Gastroesophageal sphincter (tissue), 4 donors: Measurements from ENCODE around the gene RAB18. TPM values are rescaled to one million over a fixed set of nuclear protein-coding genes. Genes with fewer than 3 reads are reported as not detected.
"Not testable (repeated sequence)": the region's sequence is repeated elsewhere in the genome, so short reads cannot be mapped to it uniquely, and the experiment has no call there.

Experiments
- ATAC-seq: fragments of 150-250 bp; one replicate; pipeline ENCODE4 v1.9.1; 2016; ENCODE audit warnings: mild to moderate bottlenecking, moderate library complexity
- H3K27ac ChIP-seq, 4 donors: fragments of 200-600 bp; sonication (generic) in 3 of 4; 1 replicate in 3 of 4; 2 replicates in 1 of 4; pipeline ENCODE4 v1.5.1; 2016 to 2019
- H3K27me3 ChIP-seq: fragments of 200-600 bp; sonication (generic); one replicate; pipeline ENCODE4 v1.5.1; 2019
- H3K36me3 ChIP-seq, 2 donors: fragments of 200-600 bp; sonication (generic); one replicate each; pipeline ENCODE4 v1.5.1; 2019; ENCODE audit warnings: control low read depth in 1 of 2
- H3K4me1 ChIP-seq, 3 donors: fragments of 200-600 bp; sonication (generic); 1 replicate in 2 of 3; 2 replicates in 1 of 3; pipeline ENCODE4 v1.5.1; 2016 to 2019; ENCODE audit warnings: control low read depth in 2 of 3
- H3K4me3 ChIP-seq, 2 donors: fragments of 200-600 bp; sonication (generic); one replicate each; pipeline ENCODE4 v1.5.1; 2019; ENCODE audit warnings: mild to moderate bottlenecking in 1 of 2, moderate library complexity in 1 of 2
- H3K9me3 ChIP-seq, 3 donors: fragments of 200-600 bp; sonication (generic); one replicate each; pipeline ENCODE4 v1.5.1; 2017 to 2019; ENCODE audit warnings: control low read depth in 2 of 3
- EP300 ChIP-seq: sonication (generic); formaldehyde crosslinking; IDR thresholded peaks from one replicate; pipeline ENCODE4 v1.6.1; 2017; ENCODE audit warnings: antibody characterized with exemption, mild to moderate bottlenecking
- POLR2A ChIP-seq, 2 donors: fragments of 450-650 bp; IDR thresholded peaks; one replicate each; pipeline ENCODE4 v1.6.1; 2017; ENCODE audit warnings: antibody characterized with exemption in 2 of 2, mild to moderate bottlenecking in 2 of 2, moderate library complexity in 1 of 2
- POLR2AphosphoS5 ChIP-seq: sonication (generic); formaldehyde crosslinking; IDR thresholded peaks from one replicate; pipeline ENCODE4 v1.6.1; 2017; ENCODE audit warnings: antibody characterized with exemption
- WGBS, 2 donors: methylation state at CpG; one replicate each; pipeline ENCODE4 v1.1.5; 2018; ENCODE audit warnings: low coverage in 1 of 2; 5-methylcytosine and 5-hydroxymethylcytosine counted together
- total RNA-seq, 4 donors: library from RNA; depleted of rRNA; stranded (reverse); fragments of >200 nt; gene quantifications; one replicate each; pipeline ENCODE4 v1.1.0, GENCODE V29; 2016
- TF ChIP-seq, protein P1 (sequence below), 4 experiments: fragments of 200-600 bp in 2 of 4; fragments of 450-650 bp in 2 of 4; sonication (generic) in 1 of 4; IDR thresholded peaks; one replicate each; pipeline ENCODE4 v1.5.1; 2017 to 2019; ENCODE audit warnings: antibody characterized with exemption in 4 of 4, mild to moderate bottlenecking in 2 of 4, moderate library complexity in 2 of 4

Gene RAB18
- total RNA-seq, 4 donors from 2014 or later = 40.5 to 104 (median 77.5) TPM

DNA sequence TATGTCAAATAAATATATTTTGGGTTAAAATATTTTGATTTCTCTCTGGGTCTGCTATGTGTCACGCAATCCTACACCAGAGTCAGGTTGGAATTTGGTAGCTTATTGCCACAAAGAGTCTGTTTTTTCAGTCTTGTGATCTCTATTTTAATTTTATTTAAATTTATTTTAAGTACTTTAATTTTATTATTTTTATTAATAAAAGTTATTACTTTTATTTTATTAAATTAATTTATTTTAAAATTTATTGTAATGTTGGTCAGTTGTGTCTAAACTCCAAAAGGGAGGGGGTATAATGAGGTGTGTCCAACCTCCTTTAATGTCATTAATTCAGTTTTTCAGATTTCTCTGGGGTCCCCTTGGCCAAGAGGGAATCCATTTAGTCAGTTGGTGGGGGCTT is 42.8 kb upstream of the RAB18 start:
- TF ChIP-seq, protein P1, sequence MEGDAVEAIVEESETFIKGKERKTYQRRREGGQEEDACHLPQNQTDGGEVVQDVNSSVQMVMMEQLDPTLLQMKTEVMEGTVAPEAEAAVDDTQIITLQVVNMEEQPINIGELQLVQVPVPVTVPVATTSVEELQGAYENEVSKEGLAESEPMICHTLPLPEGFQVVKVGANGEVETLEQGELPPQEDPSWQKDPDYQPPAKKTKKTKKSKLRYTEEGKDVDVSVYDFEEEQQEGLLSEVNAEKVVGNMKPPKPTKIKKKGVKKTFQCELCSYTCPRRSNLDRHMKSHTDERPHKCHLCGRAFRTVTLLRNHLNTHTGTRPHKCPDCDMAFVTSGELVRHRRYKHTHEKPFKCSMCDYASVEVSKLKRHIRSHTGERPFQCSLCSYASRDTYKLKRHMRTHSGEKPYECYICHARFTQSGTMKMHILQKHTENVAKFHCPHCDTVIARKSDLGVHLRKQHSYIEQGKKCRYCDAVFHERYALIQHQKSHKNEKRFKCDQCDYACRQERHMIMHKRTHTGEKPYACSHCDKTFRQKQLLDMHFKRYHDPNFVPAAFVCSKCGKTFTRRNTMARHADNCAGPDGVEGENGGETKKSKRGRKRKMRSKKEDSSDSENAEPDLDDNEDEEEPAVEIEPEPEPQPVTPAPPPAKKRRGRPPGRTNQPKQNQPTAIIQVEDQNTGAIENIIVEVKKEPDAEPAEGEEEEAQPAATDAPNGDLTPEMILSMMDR (IDR thresholded peaks at IDR 0.05) = no peak
- TF ChIP-seq POLR2AphosphoS5 = no peak
- H3K36me3 ChIP-seq = no peaks in the 10 kb centered on the region
- no peak overlapping the region for H3K4me3 ChIP-seq
- H3K27me3 ChIP-seq = no peaks in the 10 kb centered on the region
- WGBS, 2 donors = 90 to 96% methylated on average over 1 of the region's 1 CpG
- ATAC-seq = no peak
- no peaks in the 10 kb centered on the region for H3K9me3 ChIP-seq
- no peaks in the 10 kb centered on the region for H3K4me1 ChIP-seq
- no peak overlapping the region for H3K27ac ChIP-seq

DNA sequence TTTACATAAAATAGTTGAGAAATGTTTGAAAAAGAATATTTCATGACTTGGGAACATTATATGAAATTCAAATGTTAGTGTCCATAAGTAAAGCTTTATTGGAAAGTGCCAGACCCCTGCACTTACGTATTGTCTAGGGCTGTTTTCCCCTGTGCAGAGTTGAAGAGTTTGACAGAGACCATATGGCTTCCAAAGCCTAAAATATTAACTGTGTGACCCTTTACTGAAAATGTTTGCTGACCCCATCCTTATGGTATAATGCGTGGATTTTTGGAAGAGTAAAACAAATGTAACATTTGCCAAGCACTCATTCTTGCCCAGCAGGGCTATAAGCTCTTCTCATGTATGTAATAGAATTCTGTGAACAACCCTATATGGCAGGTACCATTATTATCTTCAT is 40.1 kb upstream of the RAB18 start:
- H3K9me3 ChIP-seq = no peaks in the 10 kb centered on the region
- H3K4me1 ChIP-seq = no peaks in the 10 kb centered on the region
- no peaks in the 10 kb centered on the region for H3K36me3 ChIP-seq
- 25 to 88% methylated on average over 1 to 2 of the region's 2 CpGs for WGBS, 2 donors
- no peak overlapping the region for H3K27ac ChIP-seq
- ATAC-seq = no peak
- H3K27me3 ChIP-seq = no peaks in the 10 kb centered on the region
- H3K4me3 ChIP-seq = no peak overlapping the region
- TF ChIP-seq EP300 (no peak), POLR2A (IDR thresholded peaks at IDR 0.05) (no peak), POLR2AphosphoS5 (no peak)
- TF ChIP-seq, protein P1 (IDR thresholded peaks at IDR 0.05) = no peak

DNA sequence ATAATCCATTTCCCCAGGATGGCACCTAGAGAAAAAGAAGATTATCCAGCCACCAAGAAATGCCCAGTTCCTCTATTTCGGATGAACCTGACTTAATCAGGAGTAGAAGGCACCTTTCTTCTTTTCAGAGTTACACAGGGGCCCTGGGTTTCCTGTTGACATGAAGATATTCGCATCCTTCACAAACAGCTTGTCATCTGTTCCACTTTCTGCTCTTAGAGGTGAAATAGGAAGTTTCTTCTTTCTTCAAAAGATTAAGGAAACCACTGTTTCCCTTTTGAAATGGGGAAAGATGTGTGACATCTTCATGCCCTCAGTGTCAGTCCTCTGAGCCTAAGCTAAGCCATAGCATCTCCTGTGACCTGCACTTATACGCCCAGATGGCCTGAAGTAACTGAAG is 39.1 kb upstream of the RAB18 start:
- Histone ChIP-seq H3K36me3 (no peaks in the 10 kb centered on the region), H3K27ac (no peak overlapping the region), H3K27me3 (no peaks in the 10 kb centered on the region), H3K9me3 (no peaks in the 10 kb centered on the region), H3K4me3 (no peak overlapping the region), H3K4me1 (no peaks in the 10 kb centered on the region)
- no peak for TF ChIP-seq POLR2AphosphoS5
- 75 to 78% methylated on average over 1 to 3 of the region's 3 CpGs for WGBS, 2 donors
- ATAC-seq = no peak

DNA sequence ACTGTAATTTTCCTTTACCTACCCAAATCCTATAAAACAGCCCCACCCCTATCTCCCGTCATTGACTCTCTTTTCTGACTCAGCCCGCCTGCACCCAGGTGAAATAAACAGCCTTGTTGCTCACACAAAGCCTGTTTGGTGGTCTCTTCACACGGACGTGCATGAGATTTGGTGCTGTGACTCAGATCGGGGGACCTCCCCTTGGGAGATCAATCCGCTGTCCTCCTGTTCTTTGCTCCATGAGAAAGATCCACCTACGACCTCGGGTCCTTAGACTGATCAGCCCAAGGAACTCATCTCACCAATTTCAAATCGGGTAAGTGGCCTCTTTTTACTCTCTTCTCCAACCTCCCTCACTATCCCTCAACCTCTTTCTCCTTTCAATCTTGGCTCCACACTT is 38.5 kb upstream of the RAB18 start:
- not testable (repeated sequence) for H3K27me3 ChIP-seq, H3K9me3 ChIP-seq, H3K4me3 ChIP-seq, H3K36me3 ChIP-seq, H3K4me1 ChIP-seq, ATAC-seq, H3K27ac ChIP-seq
- WGBS, 2 donors = 87 to 90% methylated on average over 8 of the region's 9 CpGs

DNA sequence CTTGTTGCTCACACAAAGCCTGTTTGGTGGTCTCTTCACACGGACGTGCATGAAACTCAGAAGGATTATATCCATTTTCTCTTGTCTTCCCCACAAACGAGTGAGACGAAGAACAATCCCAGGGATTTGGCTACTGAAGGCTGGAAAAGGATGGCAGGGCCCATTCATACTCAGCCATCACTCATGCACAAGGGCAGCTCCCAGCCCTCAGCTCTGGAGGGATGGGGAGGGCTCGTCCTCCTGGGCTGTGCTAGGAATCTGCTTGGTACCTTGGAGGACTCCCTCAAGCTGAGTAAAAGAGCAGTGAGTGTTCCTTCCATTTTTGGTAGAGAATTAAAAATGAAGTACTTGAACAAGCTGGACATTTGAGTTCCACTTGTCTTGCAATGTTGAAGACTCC is 33.2 kb upstream of the RAB18 start:
- no peak for ATAC-seq

DNA sequence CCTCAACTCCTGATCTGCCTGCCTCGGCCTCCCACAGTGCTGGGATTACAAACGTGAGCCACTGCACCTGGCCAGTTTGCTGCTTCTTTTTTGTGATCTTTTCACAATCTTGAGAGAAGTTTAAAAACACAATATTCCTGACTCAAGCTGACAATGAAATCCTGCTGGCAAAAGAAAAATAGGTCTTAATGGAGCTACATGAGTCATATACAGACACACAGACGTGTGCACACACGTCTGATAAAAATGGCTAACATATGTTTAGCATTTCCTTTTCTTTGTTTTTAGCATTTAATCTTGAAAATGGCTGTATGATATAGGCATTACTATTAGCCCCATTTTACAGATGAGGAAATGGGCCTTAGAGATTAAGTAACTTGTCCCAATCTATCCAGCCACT is 29.4 kb upstream of the RAB18 start:
- no peak overlapping the region for H3K27ac ChIP-seq
- ATAC-seq = no peak
- TF ChIP-seq POLR2A (IDR thresholded peaks at IDR 0.05) (no peak), POLR2AphosphoS5 (no peak), EP300 (no peak)
- TF ChIP-seq, protein P1 (IDR thresholded peaks at IDR 0.05) = no peak
- no peaks in the 10 kb centered on the region for H3K36me3 ChIP-seq
- H3K4me3 ChIP-seq = no peak overlapping the region
- H3K9me3 ChIP-seq = no peaks in the 10 kb centered on the region
- H3K27me3 ChIP-seq = no peaks in the 10 kb centered on the region
- 45 to 61% methylated on average over 3 to 4 of the region's 4 CpGs for WGBS, 2 donors
- H3K4me1 ChIP-seq = no peaks in the 10 kb centered on the region

More for the DNA sequence above, 33.2 kb upstream of the RAB18 start:
- H3K4me1 ChIP-seq = no peaks in the 10 kb centered on the region
- TF ChIP-seq POLR2A (IDR thresholded peaks at IDR 0.05) (no peak), EP300 (no peak), POLR2AphosphoS5 (no peak)
- TF ChIP-seq, protein P1 (IDR thresholded peaks at IDR 0.05) = no peak
- no peaks in the 10 kb centered on the region for H3K27me3 ChIP-seq
- H3K27ac ChIP-seq = no peak overlapping the region
- no peaks in the 10 kb centered on the region for H3K36me3 ChIP-seq
- H3K9me3 ChIP-seq = no peaks in the 10 kb centered on the region
- H3K4me3 ChIP-seq = no peak overlapping the region
- 39 to 70% methylated on average over 3 to 5 of the region's 5 CpGs for WGBS, 2 donors
